PFSK-1 (cell line): ENCODE results near the gene CCDC7.

Experiments used
- FOXP2 ChIP-seq: optimal IDR thresholded peaks from 2 replicates; pipeline ENCODE3; 2011; ENCODE audit warnings: borderline replicate concordance, control low read depth, inconsistent platforms; ENCODE audit not compliant: insufficient read depth; ENCODE audit errors: extremely low read length, extremely low read depth
- POLR2AphosphoS5 ChIP-seq: IDR thresholded peaks from 2 replicates; pipeline ENCODE4 v1.6.1; 2012; ENCODE audit warnings: low read depth, mild to moderate bottlenecking, control low read depth, low read length, moderate library complexity
- REST ChIP-seq, 2 experiments: IDR thresholded peaks; 2 replicates each; pipeline versions ENCODE4 v1.6.1 to v1.8.0; 2011 to 2012; ENCODE audit warnings: low read depth in 2 of 2, low read length in 2 of 2, control low read depth in 1 of 2, inconsistent platforms in 1 of 2, mild to moderate bottlenecking in 1 of 2, moderate library complexity in 1 of 2; ENCODE audit not compliant: insufficient read depth in 1 of 2
- SIN3A ChIP-seq: IDR thresholded peaks from 2 replicates; pipeline ENCODE4 v1.6.1; 2012; ENCODE audit warnings: mild to moderate bottlenecking, low read length, moderate library complexity, borderline replicate concordance; ENCODE audit not compliant: insufficient read depth
- TAF1 ChIP-seq: IDR thresholded peaks from 2 replicates; pipeline ENCODE4 v1.6.1; 2012; ENCODE audit warnings: low read length, control low read depth, borderline replicate concordance; ENCODE audit not compliant: insufficient read depth

Gene CCDC7

GRCh38 chr10:32408690-32409089 lies 37.2 kb upstream of the CCDC7 start:
- TF ChIP-seq SIN3A = no peak
- no peak for TF ChIP-seq FOXP2
- TF ChIP-seq TAF1 = no peak
- TF ChIP-seq POLR2AphosphoS5 = no peak
- TF ChIP-seq REST (IDR thresholded peaks at IDR 0.05; ENCODE audit: insufficient read depth in 1 of 2, low read depth in 2 of 2, low read length in 2 of 2) = no peak

- TF ChIP-seq REST (IDR thresholded peaks at IDR 0.05; ENCODE audit: insufficient read depth in 1 of 2, low read depth in 2 of 2, low read length in 2 of 2) (no peak), SIN3A (no peak), POLR2AphosphoS5 (no peak), FOXP2 (no peak), TAF1 (no peak)
These were observed 36.2 kb upstream of the CCDC7 start for GRCh38 chr10:32409741-32410140.

GRCh38 chr10:32410569-32410968 lies 35.4 kb upstream of the CCDC7 start:
- no peak for TF ChIP-seq SIN3A
- no peak for TF ChIP-seq POLR2AphosphoS5
- no peak for TF ChIP-seq REST (IDR thresholded peaks at IDR 0.05; ENCODE audit: insufficient read depth in 1 of 2, low read depth in 2 of 2, low read length in 2 of 2)
- TF ChIP-seq TAF1 = no peak
- TF ChIP-seq FOXP2 = no peak

GRCh38 chr10:32411797-32412498 lies 34.0 kb upstream of the CCDC7 start:
- no peak for TF ChIP-seq FOXP2
- no peak for TF ChIP-seq TAF1
- no peak for TF ChIP-seq SIN3A
- TF ChIP-seq REST (IDR thresholded peaks at IDR 0.05; ENCODE audit: insufficient read depth in 1 of 2, low read depth in 2 of 2, low read length in 2 of 2) = no peak
- TF ChIP-seq POLR2AphosphoS5 = no peak

GRCh38 chr10:32412499-32412853 lies 33.5 kb upstream of the CCDC7 start:
- no peak for TF ChIP-seq POLR2AphosphoS5

- TF ChIP-seq FOXP2 (no peak), POLR2AphosphoS5 (no peak), REST (IDR thresholded peaks at IDR 0.05; ENCODE audit: insufficient read depth in 1 of 2, low read depth in 2 of 2, low read length in 2 of 2) (no peak), SIN3A (no peak), TAF1 (no peak)
These were observed 32.4 kb upstream of the CCDC7 start for GRCh38 chr10:32413513-32413912.
